GM12878 (cell line): ENCODE data around the gene SNAI1. TPM values are rescaled to one million over a fixed set of nuclear protein-coding genes. Genes with fewer than 3 reads are reported as not detected.

Source experiments
- ATF2 ChIP-seq: IDR thresholded peaks from 2 replicates; pipeline ENCODE4 v1.6.1; 2012; ENCODE audit warnings: low read length, inconsistent platforms
- E2F4 ChIP-seq: IDR thresholded peaks from 2 replicates; pipeline ENCODE4 v1.6.1; 2012; ENCODE audit warnings: low read depth, low read length, improper control_type of control experiment
- E4F1 ChIP-seq: fragments of 450-650 bp; IDR thresholded peaks from 2 replicates; pipeline ENCODE4 v1.6.1; 2018; ENCODE audit warnings: borderline replicate concordance, mild to moderate bottlenecking; ENCODE audit not compliant: partially characterized antibody
- ELK1 ChIP-seq: IDR thresholded peaks from 2 replicates; pipeline ENCODE4 v1.6.1; 2012; ENCODE audit warnings: low read depth, low read length, improper control_type of control experiment
- GABPA ChIP-seq: IDR thresholded peaks from 2 replicates; pipeline ENCODE4 v1.6.1; 2014; ENCODE audit warnings: antibody characterized with exemption, low read depth, mild to moderate bottlenecking, inconsistent platforms
- KAT2A ChIP-seq: conservative IDR thresholded peaks from 2 replicates; pipeline ENCODE4 v1.6.1; 2011; ENCODE audit warnings: low read depth, low read length; ENCODE audit not compliant: control insufficient read depth
- LARP7 ChIP-seq: fragments of 450-650 bp; IDR thresholded peaks from 2 replicates; pipeline ENCODE4 v1.6.1; 2017; ENCODE audit warnings: mild to moderate bottlenecking
- MTA2 ChIP-seq: fragments of 450-650 bp; IDR thresholded peaks from 2 replicates; pipeline ENCODE4 v1.6.1; 2016; ENCODE audit warnings: low read depth, mild to moderate bottlenecking, moderate library complexity
- NFXL1 ChIP-seq: fragments of 450-650 bp; IDR thresholded peaks from 2 replicates; pipeline ENCODE4 v1.6.1; 2017; ENCODE audit warnings: antibody characterized with exemption, mild to moderate bottlenecking, borderline replicate concordance
- PAX5 ChIP-seq: IDR thresholded peaks from 2 replicates; pipeline ENCODE4 v1.6.1; 2011; ENCODE audit warnings: low read depth, low read length, borderline replicate concordance
- PRDM15 ChIP-seq: fragments of 450-650 bp; formaldehyde crosslinking; IDR thresholded peaks from 2 replicates; pipeline ENCODE4 v1.4.0; 2020; ENCODE audit warnings: mild to moderate bottlenecking, moderate library complexity
- SMAD1 ChIP-seq: fragments of 450-650 bp; IDR thresholded peaks from 2 replicates; pipeline ENCODE4 v1.6.1; 2018; ENCODE audit warnings: mild to moderate bottlenecking, low read depth; ENCODE audit not compliant: partially characterized antibody
- TAF1 ChIP-seq: IDR thresholded peaks from 2 replicates; pipeline ENCODE4 v1.6.1; 2011; ENCODE audit warnings: mild to moderate bottlenecking, low read depth, low read length, borderline replicate concordance
- polyA plus RNA-seq, 11 experiments: library from polyadenylated mRNA; depleted of rRNA in 4 of 11; unstranded in 6 of 11; stranded (reverse) in 5 of 11; fragments of >200 nt; fragmentation: Nextera tagmentation in 4 of 11; fragmentation: Illumina TruSeq in 1 of 11; extraction: Ambion mirVana in 4 of 11; extraction: Trizol in 1 of 11; gene quantifications; 1 replicate in 1 of 11; 2 replicates in 10 of 11; pipeline versions ENCODE4 v1.2.1 to v1.2.3, GENCODE V29; 2011 to 2016; ENCODE audit warnings: inconsistent platforms in 2 of 11, missing spikeins in 2 of 11, low read depth in 1 of 11
- total RNA-seq, 4 experiments: library from RNA; depleted of rRNA in 3 of 4; stranded (reverse); fragments of >200 nt in 3 of 4; fragmentation: Illumina TruSeq in 1 of 4; extraction: Trizol in 1 of 4; gene quantifications; 2 replicates each; pipeline versions ENCODE4 v1.2.1 to v1.2.3, GENCODE V29; 2013 to 2021
- TF ChIP-seq, protein P1 (sequence below): fragments of 450-650 bp; formaldehyde crosslinking; IDR thresholded peaks from 2 replicates; pipeline ENCODE4 v1.5.0; 2022; ENCODE audit warnings: mild to moderate bottlenecking, missing genetic modification characterization
- TF ChIP-seq, protein P2 (sequence below): fragments of 450-650 bp; IDR thresholded peaks from 2 replicates; pipeline ENCODE4 v1.6.1; 2016; ENCODE audit warnings: mild to moderate bottlenecking

The SNAI1 gene
- total and polyA plus RNA-seq, 10 of the 15 experiments (the other 5 are each of a cell fraction or from before 2014, with no cell fraction given): 0.11 to 0.79 (median 0.24) TPM; not detected in 2

DNA sequence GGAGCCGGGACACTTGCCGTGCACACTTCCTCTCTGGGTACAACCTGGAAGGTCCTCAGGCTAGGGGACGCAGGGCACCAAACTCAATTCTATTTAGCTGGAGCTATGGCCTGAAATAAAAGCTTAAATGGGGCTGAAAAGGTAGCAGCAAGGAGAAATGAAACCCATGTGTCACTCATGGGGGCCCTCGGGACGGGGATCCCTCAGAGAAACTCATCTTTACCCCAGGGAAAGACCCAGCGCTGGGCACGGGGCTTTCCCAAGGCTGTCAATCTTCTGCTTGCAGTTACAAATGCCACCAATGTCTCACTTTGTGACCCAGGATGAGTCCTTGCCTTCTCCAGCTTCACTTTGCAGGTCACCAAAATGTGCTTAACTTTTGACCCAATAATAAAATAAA, 16.5 kb downstream of the SNAI1 start (continued):
- TF ChIP-seq, protein P1, sequence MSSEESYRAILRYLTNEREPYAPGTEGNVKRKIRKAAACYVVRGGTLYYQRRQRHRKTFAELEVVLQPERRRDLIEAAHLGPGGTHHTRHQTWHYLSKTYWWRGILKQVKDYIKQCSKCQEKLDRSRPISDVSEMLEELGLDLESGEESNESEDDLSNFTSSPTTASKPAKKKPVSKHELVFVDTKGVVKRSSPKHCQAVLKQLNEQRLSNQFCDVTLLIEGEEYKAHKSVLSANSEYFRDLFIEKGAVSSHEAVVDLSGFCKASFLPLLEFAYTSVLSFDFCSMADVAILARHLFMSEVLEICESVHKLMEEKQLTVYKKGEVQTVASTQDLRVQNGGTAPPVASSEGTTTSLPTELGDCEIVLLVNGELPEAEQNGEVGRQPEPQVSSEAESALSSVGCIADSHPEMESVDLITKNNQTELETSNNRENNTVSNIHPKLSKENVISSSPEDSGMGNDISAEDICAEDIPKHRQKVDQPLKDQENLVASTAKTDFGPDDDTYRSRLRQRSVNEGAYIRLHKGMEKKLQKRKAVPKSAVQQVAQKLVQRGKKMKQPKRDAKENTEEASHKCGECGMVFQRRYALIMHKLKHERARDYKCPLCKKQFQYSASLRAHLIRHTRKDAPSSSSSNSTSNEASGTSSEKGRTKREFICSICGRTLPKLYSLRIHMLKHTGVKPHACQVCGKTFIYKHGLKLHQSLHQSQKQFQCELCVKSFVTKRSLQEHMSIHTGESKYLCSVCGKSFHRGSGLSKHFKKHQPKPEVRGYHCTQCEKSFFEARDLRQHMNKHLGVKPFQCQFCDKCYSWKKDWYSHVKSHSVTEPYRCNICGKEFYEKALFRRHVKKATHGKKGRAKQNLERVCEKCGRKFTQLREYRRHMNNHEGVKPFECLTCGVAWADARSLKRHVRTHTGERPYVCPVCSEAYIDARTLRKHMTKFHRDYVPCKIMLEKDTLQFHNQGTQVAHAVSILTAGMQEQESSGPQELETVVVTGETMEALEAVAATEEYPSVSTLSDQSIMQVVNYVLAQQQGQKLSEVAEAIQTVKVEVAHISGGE (CRISPR knock-in tag): no peak
- TF ChIP-seq ELK1: no peak
- TF ChIP-seq E2F4: no peak
- no peak for TF ChIP-seq LARP7
- no peak for TF ChIP-seq PAX5
- no peak for TF ChIP-seq ATF2
- no peak for TF ChIP-seq SMAD1
- peak; percentile 39 for TF ChIP-seq MTA2
- TF ChIP-seq NFXL1: no peak
- no peak for TF ChIP-seq PRDM15
- TF ChIP-seq, protein P2, sequence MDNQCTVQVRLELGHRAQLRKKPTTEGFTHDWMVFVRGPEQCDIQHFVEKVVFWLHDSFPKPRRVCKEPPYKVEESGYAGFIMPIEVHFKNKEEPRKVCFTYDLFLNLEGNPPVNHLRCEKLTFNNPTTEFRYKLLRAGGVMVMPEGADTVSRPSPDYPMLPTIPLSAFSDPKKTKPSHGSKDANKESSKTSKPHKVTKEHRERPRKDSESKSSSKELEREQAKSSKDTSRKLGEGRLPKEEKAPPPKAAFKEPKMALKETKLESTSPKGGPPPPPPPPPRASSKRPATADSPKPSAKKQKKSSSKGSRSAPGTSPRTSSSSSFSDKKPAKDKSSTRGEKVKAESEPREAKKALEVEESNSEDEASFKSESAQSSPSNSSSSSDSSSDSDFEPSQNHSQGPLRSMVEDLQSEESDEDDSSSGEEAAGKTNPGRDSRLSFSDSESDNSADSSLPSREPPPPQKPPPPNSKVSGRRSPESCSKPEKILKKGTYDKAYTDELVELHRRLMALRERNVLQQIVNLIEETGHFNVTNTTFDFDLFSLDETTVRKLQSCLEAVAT: no peak
- no peak for TF ChIP-seq E4F1
- TF ChIP-seq TAF1: no peak
- TF ChIP-seq GABPA: no peak
- no peak for TF ChIP-seq KAT2A
